Measurements from ENCODE around the gene ATP2B1.

DNA sequence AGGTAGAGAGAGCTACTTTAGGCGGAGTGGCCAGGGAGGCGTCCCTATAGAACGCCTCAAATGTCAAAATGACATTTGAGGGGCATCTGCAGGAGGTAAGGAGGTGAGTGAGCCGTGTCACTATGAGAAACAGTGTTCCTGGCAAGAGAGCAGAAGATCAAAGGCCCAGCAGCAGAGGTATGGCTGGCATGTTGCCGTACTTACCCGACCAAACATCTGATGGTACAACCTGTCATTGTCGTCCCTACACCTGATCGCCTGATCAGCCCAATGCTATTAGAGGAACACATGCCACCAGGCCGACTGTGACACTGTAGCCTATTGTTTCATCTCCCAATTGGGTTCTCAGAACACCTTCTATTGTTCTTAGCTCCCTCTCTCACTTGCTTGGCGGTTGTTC is 148.9 kb downstream of the ATP2B1 start:
- TF ChIP-seq, protein P1, sequence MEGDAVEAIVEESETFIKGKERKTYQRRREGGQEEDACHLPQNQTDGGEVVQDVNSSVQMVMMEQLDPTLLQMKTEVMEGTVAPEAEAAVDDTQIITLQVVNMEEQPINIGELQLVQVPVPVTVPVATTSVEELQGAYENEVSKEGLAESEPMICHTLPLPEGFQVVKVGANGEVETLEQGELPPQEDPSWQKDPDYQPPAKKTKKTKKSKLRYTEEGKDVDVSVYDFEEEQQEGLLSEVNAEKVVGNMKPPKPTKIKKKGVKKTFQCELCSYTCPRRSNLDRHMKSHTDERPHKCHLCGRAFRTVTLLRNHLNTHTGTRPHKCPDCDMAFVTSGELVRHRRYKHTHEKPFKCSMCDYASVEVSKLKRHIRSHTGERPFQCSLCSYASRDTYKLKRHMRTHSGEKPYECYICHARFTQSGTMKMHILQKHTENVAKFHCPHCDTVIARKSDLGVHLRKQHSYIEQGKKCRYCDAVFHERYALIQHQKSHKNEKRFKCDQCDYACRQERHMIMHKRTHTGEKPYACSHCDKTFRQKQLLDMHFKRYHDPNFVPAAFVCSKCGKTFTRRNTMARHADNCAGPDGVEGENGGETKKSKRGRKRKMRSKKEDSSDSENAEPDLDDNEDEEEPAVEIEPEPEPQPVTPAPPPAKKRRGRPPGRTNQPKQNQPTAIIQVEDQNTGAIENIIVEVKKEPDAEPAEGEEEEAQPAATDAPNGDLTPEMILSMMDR (IDR thresholded peaks at IDR 0.05), result no peak
- TF ChIP-seq EP300 (IDR thresholded peaks at IDR 0.05) (no peak), POLR2A (IDR thresholded peaks at IDR 0.05) (no peak)
